Glutamatergic neuron (in vitro differentiated cells): ENCODE measurements around the gene PRELID3B. TPM values are rescaled to one million over a fixed set of nuclear protein-coding genes. Genes with fewer than 3 reads are reported as not detected.

Experiments
- DNase-seq: peaks from one replicate; pipeline ENCODE4 v3.0.0; 2022
- H3K27ac Mint-ChIP-seq: one replicate; pipeline ENCODE4 v1.8.0; 2020; ENCODE audit warnings: mild to moderate bottlenecking, mixed read lengths, inconsistent platforms; ENCODE audit not compliant: unreplicated experiment
- H3K27me3 Mint-ChIP-seq: one replicate; pipeline ENCODE4 v1.8.0; 2020; ENCODE audit warnings: mild to moderate bottlenecking, moderate library complexity, mixed read lengths, inconsistent platforms; ENCODE audit not compliant: unreplicated experiment
- H3K36me3 Mint-ChIP-seq: one replicate; pipeline ENCODE4 v1.8.0; 2020; ENCODE audit warnings: mild to moderate bottlenecking, mixed read lengths, inconsistent platforms; ENCODE audit not compliant: unreplicated experiment
- H3K4me1 Mint-ChIP-seq: one replicate; pipeline ENCODE4 v1.8.0; 2020; ENCODE audit warnings: mild to moderate bottlenecking, low read depth, mixed read lengths, inconsistent platforms; ENCODE audit not compliant: unreplicated experiment
- H3K4me3 Mint-ChIP-seq: one replicate; pipeline ENCODE4 v1.8.0; 2020; ENCODE audit warnings: mild to moderate bottlenecking, mixed read lengths, inconsistent platforms; ENCODE audit not compliant: unreplicated experiment
- H3K9me3 Mint-ChIP-seq: one replicate; pipeline ENCODE4 v1.8.0; 2020; ENCODE audit warnings: mild to moderate bottlenecking, moderate library complexity, mixed read lengths, inconsistent platforms; ENCODE audit not compliant: unreplicated experiment
- CTCF ChIP-seq: fragments of 200-600 bp; sonication (generic); IDR thresholded peaks from one replicate; pipeline ENCODE4 v1.5.0; 2021; ENCODE audit not compliant: partially characterized antibody, unreplicated experiment
- total RNA-seq: library from RNA; stranded (reverse); fragmentation: NEBNext Ultra II Directional; extraction: Animal tissue kit (Norgen Biotek cat#: 25700); gene quantifications from one replicate; pipeline ENCODE4 v1.2.1, GENCODE V29; 2021; ENCODE audit not compliant: unreplicated experiment

The PRELID3B gene
- total RNA-seq, 1 donor from 2014 or later: 65.5 TPM

- peaks cover 5% of the 10 kb centered on the region for H3K9me3 Mint-ChIP-seq
- TF ChIP-seq CTCF: no peak
These were observed 41.5 kb downstream of the PRELID3B start for GRCh38 chr20:59001068-59001448.

GRCh38 chr20:59000326-59000725 is 42.3 kb downstream of the PRELID3B start:
- H3K27me3 Mint-ChIP-seq: peaks cover 15% of the 10 kb centered on the region
- H3K4me1 Mint-ChIP-seq: peaks cover 4% of the 10 kb centered on the region
- no peak overlapping the region for H3K4me3 Mint-ChIP-seq
- TF ChIP-seq CTCF: no peak
- no peak overlapping the region for H3K27ac Mint-ChIP-seq
- DNase-seq: no peak
- H3K36me3 Mint-ChIP-seq: no peaks in the 10 kb centered on the region
- H3K9me3 Mint-ChIP-seq: peaks cover 5% of the 10 kb centered on the region

More at GRCh38 chr20:59001068-59001448, 41.5 kb downstream of the PRELID3B start:
- Mint-ChIP-seq H3K4me3 (no peak overlapping the region), H3K27ac (no peak overlapping the region), H3K27me3 (peaks cover 15% of the 10 kb centered on the region), H3K36me3 (no peaks in the 10 kb centered on the region), H3K4me1 (no peaks in the 10 kb centered on the region)
- DNase-seq: no peak

GRCh38 chr20:58998656-58999055 is 43.9 kb downstream of the PRELID3B start:
- no peak for TF ChIP-seq CTCF
- Mint-ChIP-seq H3K36me3 (no peaks in the 10 kb centered on the region), H3K27ac (no peak overlapping the region), H3K4me3 (no peak overlapping the region), H3K4me1 (peaks cover 4% of the 10 kb centered on the region), H3K9me3 (peaks cover 5% of the 10 kb centered on the region), H3K27me3 (peaks cover 12% of the 10 kb centered on the region)
- no peak for DNase-seq

- TF ChIP-seq CTCF: no peak
- Mint-ChIP-seq H3K9me3 (peaks cover 1% of the 10 kb centered on the region), H3K27ac (no peak overlapping the region), H3K4me1 (peaks cover 4% of the 10 kb centered on the region), H3K4me3 (peak overlapping the region; percentile 5), H3K36me3 (no peaks in the 10 kb centered on the region), H3K27me3 (peaks cover 6% of the 10 kb centered on the region)
- no peak for DNase-seq
These were observed 45.3 kb downstream of the PRELID3B start for GRCh38 chr20:58997141-58997770.

- H3K9me3 Mint-ChIP-seq: no peaks in the 10 kb centered on the region
- peaks cover 2% of the 10 kb centered on the region for H3K27me3 Mint-ChIP-seq
- no peak overlapping the region for H3K27ac Mint-ChIP-seq
- H3K36me3 Mint-ChIP-seq: no peaks in the 10 kb centered on the region
- no peak for DNase-seq
- no peak for TF ChIP-seq CTCF
- H3K4me3 Mint-ChIP-seq: no peak overlapping the region
- H3K4me1 Mint-ChIP-seq: peaks cover 4% of the 10 kb centered on the region
These were observed 46.4 kb downstream of the PRELID3B start for GRCh38 chr20:58996226-58996611.
